Lung (tissue), 12 donors: Measurements from ENCODE around the gene DOK4. TPM values are rescaled to one million over a fixed set of nuclear protein-coding genes. Genes with fewer than 3 reads are reported as not detected.

Source experiments
- ATAC-seq: fragments of 200-7000 bp; cut with Tn5 transposase; one replicate; pipeline ENCODE4 v1.9.1; 2020; ENCODE audit warnings: moderate number of reproducible peaks; ENCODE audit not compliant: insufficient read depth, low FRiP score
- DNase-seq, 3 donors: peaks; one replicate each; pipeline ENCODE4 v3.0.0-alpha.2; 2013 to 2017
- H3K27ac ChIP-seq, 2 donors: one replicate each; pipeline ENCODE4 v1.5.1; 2013; ENCODE audit warnings: mild to moderate bottlenecking in 2 of 2, moderate library complexity in 2 of 2, control low read depth in 1 of 2, inconsistent platforms in 1 of 2, low read depth in 1 of 2, low read length in 1 of 2
- H3K27me3 ChIP-seq, 3 donors: one replicate each; pipeline ENCODE4 v1.5.1; 2013; ENCODE audit warnings: low read length in 2 of 3; ENCODE audit not compliant: control insufficient read depth in 3 of 3, insufficient read depth in 3 of 3
- H3K36me3 ChIP-seq, 4 donors: one replicate each; pipeline ENCODE4 v1.5.1; 2013; ENCODE audit warnings: low read length in 4 of 4, mild to moderate bottlenecking in 1 of 4, moderate library complexity in 1 of 4; ENCODE audit not compliant: control insufficient read depth in 4 of 4, insufficient read depth in 4 of 4
- H3K4me1 ChIP-seq, 5 donors: one replicate each; pipeline ENCODE4 v1.5.1; 2013; ENCODE audit warnings: low read length in 5 of 5, mild to moderate bottlenecking in 2 of 5, moderate library complexity in 1 of 5; ENCODE audit not compliant: control insufficient read depth in 5 of 5, insufficient read depth in 5 of 5
- H3K4me3 ChIP-seq: one replicate; pipeline ENCODE4 v1.5.1; 2013; ENCODE audit warnings: mild to moderate bottlenecking, control low read depth, moderate library complexity
- H3K9ac ChIP-seq, 2 donors: one replicate each; pipeline ENCODE4 v1.5.1; 2013; ENCODE audit warnings: low read length in 2 of 2, control low read depth in 1 of 2; ENCODE audit not compliant: insufficient read depth in 1 of 2
- H3K9me3 ChIP-seq, 4 donors: one replicate each; pipeline ENCODE4 v1.5.1; 2013; ENCODE audit warnings: low read length in 3 of 4, mild to moderate bottlenecking in 1 of 4, moderate library complexity in 1 of 4; ENCODE audit not compliant: control insufficient read depth in 4 of 4, insufficient read depth in 3 of 4
- WGBS, 2 donors: extraction: QIAGEN DNeasy Blood & Tissue Kit; methylation state at CpG; one replicate each; pipeline ENCODE4 v1.1.7; 2013; 5-methylcytosine and 5-hydroxymethylcytosine counted together
- polyA plus RNA-seq, 2 donors: library from polyadenylated mRNA; stranded (reverse); fragments of 200-250 nt; gene quantifications; one replicate each; pipeline ENCODE4 v1.2.1, GENCODE V29; 2013
- total RNA-seq, 2 donors: library from RNA; depleted of rRNA in 1 of 2; stranded (reverse); fragments of >200 nt in 1 of 2; gene quantifications; one replicate each; pipeline ENCODE4 v1.2.1, GENCODE V29; 2014 to 2021
- TF ChIP-seq, protein P1 (sequence below): IDR thresholded peaks from 2 replicates; pipeline ENCODE4 v1.5.1; 2012; ENCODE audit warnings: mild to moderate bottlenecking; ENCODE audit errors: control extremely low read depth, extremely low read depth
- donor health status: control.
- donor health status: control.
- donor health status: Bipolar disorder and iron deficiency.
- donor health status: healthy.
- donor health status: DM: yes; HTN: yes; CAD: no.

DOK4 gene
- total and polyA plus RNA-seq, 4 donors, result 19.7 to 58.2 (median 51.1) TPM

DNA sequence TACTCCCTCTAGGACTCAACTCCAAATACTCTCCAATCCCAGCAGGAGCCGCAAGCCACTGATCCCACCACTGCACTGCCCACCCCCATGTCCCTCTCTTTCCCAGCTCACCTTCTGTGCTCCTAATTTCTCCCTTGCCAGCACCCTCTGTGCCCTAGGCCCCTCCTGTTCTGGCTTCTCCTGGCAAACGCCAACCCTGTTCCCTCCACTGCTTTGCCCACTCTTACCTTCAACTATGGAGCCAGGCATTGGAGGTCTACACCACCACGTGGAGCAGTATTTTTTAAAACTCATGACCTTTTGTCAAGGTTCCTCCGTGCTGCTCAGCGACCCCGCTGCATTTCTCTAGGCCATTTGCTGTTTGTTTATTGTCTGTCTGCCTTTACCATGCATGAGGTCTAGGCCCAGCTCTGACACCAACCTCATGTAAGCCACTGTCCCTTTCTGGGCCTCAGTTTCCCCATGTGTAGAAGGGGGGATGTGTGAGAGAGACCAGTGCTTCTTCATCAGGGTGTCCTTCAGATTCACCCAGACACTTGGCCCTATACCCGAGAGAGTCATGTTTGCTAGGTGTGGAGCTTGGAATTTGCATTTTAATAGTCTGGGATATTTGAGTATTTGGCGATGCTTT, 45.5 kb upstream of the DOK4 start:
- Histone ChIP-seq H3K9ac (no peak overlapping the region), H3K36me3 (peaks cover 0 to 5% (median 0%) of the 10 kb centered on the region in 4 donors), H3K9me3 (no peaks in the 10 kb centered on the region), H3K27me3 (no peaks in the 10 kb centered on the region), H3K27ac (no peak overlapping the region), H3K4me3 (no peak overlapping the region), H3K4me1 (peaks cover 0 to 31% (median 15%) of the 10 kb centered on the region in 5 donors)
- TF ChIP-seq, protein P1, sequence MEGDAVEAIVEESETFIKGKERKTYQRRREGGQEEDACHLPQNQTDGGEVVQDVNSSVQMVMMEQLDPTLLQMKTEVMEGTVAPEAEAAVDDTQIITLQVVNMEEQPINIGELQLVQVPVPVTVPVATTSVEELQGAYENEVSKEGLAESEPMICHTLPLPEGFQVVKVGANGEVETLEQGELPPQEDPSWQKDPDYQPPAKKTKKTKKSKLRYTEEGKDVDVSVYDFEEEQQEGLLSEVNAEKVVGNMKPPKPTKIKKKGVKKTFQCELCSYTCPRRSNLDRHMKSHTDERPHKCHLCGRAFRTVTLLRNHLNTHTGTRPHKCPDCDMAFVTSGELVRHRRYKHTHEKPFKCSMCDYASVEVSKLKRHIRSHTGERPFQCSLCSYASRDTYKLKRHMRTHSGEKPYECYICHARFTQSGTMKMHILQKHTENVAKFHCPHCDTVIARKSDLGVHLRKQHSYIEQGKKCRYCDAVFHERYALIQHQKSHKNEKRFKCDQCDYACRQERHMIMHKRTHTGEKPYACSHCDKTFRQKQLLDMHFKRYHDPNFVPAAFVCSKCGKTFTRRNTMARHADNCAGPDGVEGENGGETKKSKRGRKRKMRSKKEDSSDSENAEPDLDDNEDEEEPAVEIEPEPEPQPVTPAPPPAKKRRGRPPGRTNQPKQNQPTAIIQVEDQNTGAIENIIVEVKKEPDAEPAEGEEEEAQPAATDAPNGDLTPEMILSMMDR, result no peak
- WGBS, 2 donors, result 84 to 86% methylated on average over 8 of the region's 8 CpGs
- DNase-seq, result no peak
- no peak for ATAC-seq

GRCh38 chr16:57531253-57531575, 44.9 kb upstream of the DOK4 start:
- TF ChIP-seq, protein P1, result no peak
- Histone ChIP-seq H3K4me3 (no peak overlapping the region), H3K27ac (no peak overlapping the region), H3K4me1 (peaks cover 0 to 31% (median 15%) of the 10 kb centered on the region in 5 donors), H3K9ac (no peak overlapping the region), H3K36me3 (peaks cover 0 to 5% (median 0%) of the 10 kb centered on the region in 4 donors), H3K27me3 (no peaks in the 10 kb centered on the region), H3K9me3 (no peaks in the 10 kb centered on the region)
- no peak for DNase-seq
- ATAC-seq, result no peak
- WGBS, 2 donors, result 67 to 85% methylated on average over 3 of the region's 3 CpGs

DNA sequence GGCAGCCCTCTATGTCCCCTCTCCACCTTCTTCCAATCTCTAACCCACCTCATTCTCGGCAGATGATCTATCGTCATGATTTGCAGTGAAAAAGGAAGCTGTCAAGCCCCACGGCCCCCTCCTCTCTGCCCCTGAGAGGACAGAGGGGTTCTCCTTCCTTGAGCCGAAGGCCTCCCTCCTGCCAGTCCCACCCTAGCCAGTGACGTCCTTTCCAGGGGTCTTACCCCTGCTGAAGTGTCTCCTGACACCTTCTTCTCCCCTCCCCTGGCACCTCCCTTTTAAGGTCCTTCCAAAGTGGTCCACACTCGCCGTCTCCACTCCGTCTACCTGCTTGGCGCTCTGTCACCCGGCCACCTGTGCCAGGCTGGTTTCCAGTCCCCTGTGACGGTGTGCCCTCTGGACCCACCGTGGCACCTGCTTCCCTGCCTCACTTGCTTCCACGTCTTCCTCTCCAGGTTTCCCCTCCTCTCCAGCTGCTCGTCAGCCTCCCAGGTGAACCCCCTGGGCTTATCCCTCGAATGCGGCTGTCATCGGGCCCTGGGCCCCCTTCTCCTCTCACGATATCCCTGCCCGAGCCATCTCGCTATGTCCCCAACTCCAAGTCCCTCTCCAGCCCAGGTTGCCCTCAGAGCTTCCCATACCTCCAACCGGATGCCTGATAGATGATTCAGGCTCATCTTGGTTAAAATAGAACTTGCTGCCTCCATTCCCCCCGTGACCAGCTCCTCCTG, 44.4 kb upstream of the DOK4 start:
- WGBS, 2 donors, result 65 to 78% methylated on average over 22 of the region's 22 CpGs
- DNase-seq, result no peak

More for the DNA sequence above, 44.4 kb upstream of the DOK4 start:
- H3K27me3 ChIP-seq, result no peaks in the 10 kb centered on the region
- H3K36me3 ChIP-seq, result peaks cover 0 to 5% (median under 1%) of the 10 kb centered on the region in 4 donors
- peak overlapping the region in 1 of 2 donors; percentile 62 for H3K27ac ChIP-seq
- no peaks in the 10 kb centered on the region for H3K9me3 ChIP-seq
- H3K4me1 ChIP-seq, result peaks cover 0 to 31% (median 15%) of the 10 kb centered on the region in 5 donors
- H3K9ac ChIP-seq, result no peak overlapping the region
- TF ChIP-seq, protein P1, result no peak
- no peak overlapping the region for H3K4me3 ChIP-seq
- no peak for ATAC-seq
